Measurements from ENCODE around the gene RACK1. TPM values are rescaled to one million over a fixed set of nuclear protein-coding genes. Genes with fewer than 3 reads are reported as not detected.

The RACK1 gene
- total and polyA plus RNA-seq, 2 donors from 2014 or later: 1,240 to 1,699 TPM

- Histone ChIP-seq H3K9me3 (ENCODE audit: control insufficient read depth in 2 of 3, insufficient read depth in 1 of 3, low read length in 3 of 3) (no peaks in the 10 kb centered on the region), H3K9ac (ENCODE audit: low read length in 3 of 3) (peak overlapping the region; percentile 63 to 80 (median 70)), H3K27me3 (ENCODE audit: control insufficient read depth, insufficient read depth, low read length) (no peaks in the 10 kb centered on the region), H3K36me3 (ENCODE audit: control insufficient read depth in 2 of 3, insufficient read depth in 3 of 3, low read length in 3 of 3) (no peaks in the 10 kb centered on the region), H3K4me1 (ENCODE audit: control insufficient read depth in 2 of 3, insufficient read depth in 2 of 3, low read depth in 1 of 3, low read length in 3 of 3) (peaks cover 0 to 8% (median 6%) of the 10 kb centered on the region in 3 donors), H3K4me3 (ENCODE audit: low read length in 3 of 3) (peak overlapping the region; percentile 81 to 98 (median 87)), H3K27ac (ENCODE audit: low read depth in 2 of 2, low read length in 2 of 2) (no peak overlapping the region)
- no peak for FAIRE-seq
- DNase-seq: peak in 2 of 5 donors; percentile 33 to 40
- no peak for TF ChIP-seq CTCF (IDR thresholded peaks at IDR 0.05; ENCODE audit: borderline replicate concordance, extremely low read depth, insufficient read depth)
- intact Hi-C loops (cut with DNase I): no loop called here
Observed at GRCh38 chr5:181189962-181190710, 53.6 kb downstream of the RACK1 start.

DNA sequence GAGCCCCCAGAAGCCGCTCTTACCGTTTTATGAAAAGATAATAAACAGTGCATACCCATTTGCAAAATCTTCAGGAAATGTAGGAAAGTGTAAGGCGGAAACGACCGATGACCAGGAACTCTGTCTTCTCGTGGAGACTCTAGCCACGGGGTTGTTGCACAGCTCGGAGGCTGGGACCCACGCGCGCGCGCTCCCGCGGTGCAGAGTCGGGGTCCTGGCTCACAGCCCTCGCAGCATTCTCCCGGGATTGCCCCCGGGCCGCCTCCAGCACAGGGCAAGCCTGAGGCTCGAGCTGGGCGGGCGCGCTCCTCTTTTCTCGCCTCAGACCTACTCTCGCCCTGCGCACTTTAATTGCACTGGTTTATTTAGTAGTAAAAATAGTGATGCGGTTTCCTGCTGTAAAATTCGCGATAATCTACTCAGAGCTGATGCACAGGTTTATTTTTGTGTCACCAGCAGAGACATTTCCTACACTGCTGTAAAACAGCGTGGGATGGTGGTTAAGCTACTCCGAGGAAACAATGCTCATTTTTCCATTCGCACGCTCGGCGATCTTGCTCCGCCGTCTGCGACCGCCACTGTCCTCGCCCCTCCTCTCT, 54.2 kb downstream of the RACK1 start:
- intact Hi-C loops (cut with DNase I): no loop called here
- Histone ChIP-seq H3K9ac (ENCODE audit: low read length in 3 of 3) (peak overlapping the region; percentile 63 to 80 (median 70)), H3K27ac (ENCODE audit: low read depth in 2 of 2, low read length in 2 of 2) (no peak overlapping the region), H3K4me1 (ENCODE audit: control insufficient read depth in 2 of 3, insufficient read depth in 2 of 3, low read depth in 1 of 3, low read length in 3 of 3) (peaks cover 0 to 8% (median 6%) of the 10 kb centered on the region in 3 donors), H3K9me3 (ENCODE audit: control insufficient read depth in 2 of 3, insufficient read depth in 1 of 3, low read length in 3 of 3) (no peaks in the 10 kb centered on the region), H3K4me3 (ENCODE audit: low read length in 3 of 3) (peak overlapping the region; percentile 81 to 98 (median 87)), H3K36me3 (ENCODE audit: control insufficient read depth in 2 of 3, insufficient read depth in 3 of 3, low read length in 3 of 3) (no peaks in the 10 kb centered on the region), H3K27me3 (ENCODE audit: control insufficient read depth, insufficient read depth, low read length) (no peaks in the 10 kb centered on the region)
- DNase-seq (peak in 3 of 5 donors; percentile 37 to 62 (median 42)), FAIRE-seq (no peak)
- TF ChIP-seq CTCF (IDR thresholded peaks at IDR 0.05; ENCODE audit: borderline replicate concordance, extremely low read depth, insufficient read depth): no peak

DNA sequence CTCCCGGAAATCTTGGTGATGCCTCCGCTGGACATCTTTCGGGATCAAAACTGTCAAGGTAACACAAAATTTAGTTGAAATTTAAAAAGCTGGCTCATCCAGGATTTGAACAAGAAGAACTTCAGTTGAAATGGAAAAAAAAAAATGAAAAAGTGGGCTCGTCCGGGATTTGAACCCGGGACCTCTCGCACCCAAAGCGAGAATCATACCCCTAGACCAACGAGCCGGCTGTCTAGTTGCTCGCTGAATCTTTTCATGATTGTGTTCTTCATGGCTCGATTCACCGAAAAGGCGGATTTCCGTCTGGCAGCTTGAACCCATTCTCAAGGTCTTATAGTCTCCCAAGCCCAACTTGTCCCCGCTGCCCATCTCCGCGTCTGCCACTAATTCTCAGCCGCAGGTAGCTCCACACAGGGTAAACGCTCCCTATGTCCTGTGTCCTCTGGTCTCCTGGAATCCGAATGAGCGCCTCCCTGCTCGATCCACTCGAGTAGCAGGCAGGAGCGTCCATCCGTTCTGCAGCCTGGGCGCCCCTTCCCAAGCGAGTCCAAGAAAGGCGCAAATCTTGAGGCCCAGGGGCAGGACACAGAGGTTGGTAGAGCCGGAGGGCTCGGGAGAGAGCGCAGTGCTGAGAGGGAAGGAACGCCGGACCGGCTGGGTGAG, 54.9 kb downstream of the RACK1 start:
- Histone ChIP-seq H3K27ac (ENCODE audit: low read depth in 2 of 2, low read length in 2 of 2) (peak overlapping the region; percentile 71 to 72), H3K9me3 (ENCODE audit: control insufficient read depth in 2 of 3, insufficient read depth in 1 of 3, low read length in 3 of 3) (no peaks in the 10 kb centered on the region), H3K36me3 (ENCODE audit: control insufficient read depth in 2 of 3, insufficient read depth in 3 of 3, low read length in 3 of 3) (no peaks in the 10 kb centered on the region), H3K9ac (ENCODE audit: low read length in 3 of 3) (peak overlapping the region; percentile 63 to 97 (median 80)), H3K4me1 (ENCODE audit: control insufficient read depth in 2 of 3, insufficient read depth in 2 of 3, low read depth in 1 of 3, low read length in 3 of 3) (peaks cover 0 to 8% (median 6%) of the 10 kb centered on the region in 3 donors), H3K4me3 (ENCODE audit: low read length in 3 of 3) (peak overlapping the region; percentile 81 to 98 (median 87)), H3K27me3 (ENCODE audit: control insufficient read depth, insufficient read depth, low read length) (no peaks in the 10 kb centered on the region)
- DNase-seq: peak in 4 of 5 donors; percentile 84 to 93 (median 92)
- TF ChIP-seq CTCF (IDR thresholded peaks at IDR 0.05; ENCODE audit: borderline replicate concordance, extremely low read depth, insufficient read depth): no peak
- intact Hi-C loops (cut with DNase I): no loop called here
- FAIRE-seq: no peak
